GM12878 (cell line): ENCODE data around the gene KCNG1. TPM values are rescaled to one million over a fixed set of nuclear protein-coding genes. Genes with fewer than 3 reads are reported as not detected.

ENCODE experiments used
- ATAC-seq: fragments of 200-7000 bp; cut with Tn5 transposase; 3 replicates; pipeline ENCODE4 v1.9.1; 2020; ENCODE audit warnings: mild to moderate bottlenecking, moderate library complexity
- BruUV-seq: library from RNA; stranded (reverse); fragments of 400-500 nt; replicated peaks from 2 replicates; lab custom pipeline; 2021; lab: Mats Ljungman, UMichigan
- CTCF ChIA-PET: fragments of 300-600 bp; sonication (Branson Sonifier 250); formaldehyde crosslinking; extraction: SDS; loops from one replicate; lab custom pipeline; 2021; ENCODE audit warnings: inconsistent platforms; lab: Yijun Ruan, JAX
- POLR2A ChIA-PET: fragments of 350-600 bp; formaldehyde crosslinking; extraction: SDS; loops from one replicate; lab custom pipeline; 2021; ENCODE audit warnings: inconsistent platforms; lab: Charles Lee
- RAD21 ChIA-PET: fragments of 300-600 bp; sonication (Branson Sonifier 250); formaldehyde crosslinking; loops from one replicate; lab custom pipeline; 2023; ENCODE audit warnings: antibody characterized with exemption; ENCODE audit not compliant: unreplicated experiment; lab: Charles Lee
- SMC1A ChIA-PET: fragments of 300-600 bp; sonication (Branson Sonifier 250); formaldehyde crosslinking; loops from one replicate; lab custom pipeline; 2023; ENCODE audit not compliant: unreplicated experiment, uncharacterized antibody; lab: Charles Lee
- DNase-seq: peaks from one replicate; pipeline ENCODE4 v3.0.0-alpha.2; 2011; ENCODE audit warnings: low read depth, low spot score
- FAIRE-seq: peaks from 3 replicates; lab custom pipeline; 2011; peaks lifted over from hg19 to GRCh38; lab: Jason Lieb, UNC
- H2AFZ ChIP-seq: 2 replicates; pipeline ENCODE4 v1.6.0; 2011; ENCODE audit warnings: low read depth, low read length, control low read depth; ENCODE audit not compliant: control insufficient read depth
- H3K27ac ChIP-seq: 2 replicates; pipeline ENCODE4 v1.5.1; 2011; ENCODE audit warnings: control low read depth; ENCODE audit not compliant: control insufficient read depth, insufficient read depth
- H3K27me3 ChIP-seq, 2 experiments: replicated peaks in 1 of 2; 2 replicates each; pipeline versions ENCODE4 v1.6.0 to v1.6.1; 2011; ENCODE audit warnings: low read length in 1 of 2; ENCODE audit not compliant: control insufficient read depth in 2 of 2, insufficient read depth in 2 of 2
- H3K36me3 ChIP-seq, 2 experiments: 2 replicates each; pipeline ENCODE4 v1.5.1; 2011; ENCODE audit warnings: low read length in 1 of 2; ENCODE audit not compliant: control insufficient read depth in 2 of 2, insufficient read depth in 2 of 2
- H3K4me1 ChIP-seq: 2 replicates; pipeline ENCODE4 v1.6.1; 2011; ENCODE audit warnings: mild to moderate bottlenecking, low read length, moderate library complexity, mixed read lengths; ENCODE audit not compliant: control insufficient read depth, insufficient read depth
- H3K4me2 ChIP-seq: 2 replicates; pipeline ENCODE4 v1.6.0; 2011; ENCODE audit warnings: control low read depth; ENCODE audit not compliant: control insufficient read depth, insufficient read depth
- H3K4me3 ChIP-seq: fragments of 200-600 bp; sonication (generic); 2 replicates; pipeline ENCODE4 v1.5.1; 2016
- H3K79me2 ChIP-seq: 2 replicates; pipeline ENCODE4 v1.6.0; 2011; ENCODE audit warnings: low read length; ENCODE audit not compliant: control insufficient read depth, insufficient read depth
- H3K9ac ChIP-seq: 2 replicates; pipeline ENCODE4 v1.8.0; 2011; ENCODE audit warnings: low read length, control low read depth, mixed read lengths; ENCODE audit not compliant: control insufficient read depth, insufficient read depth
- H3K9me3 ChIP-seq: replicated peaks from 3 replicates; pipeline ENCODE4 v1.5.1; 2011; ENCODE audit warnings: mild to moderate bottlenecking, low read length; ENCODE audit not compliant: control insufficient read depth, insufficient read depth
- H4K20me1 ChIP-seq: 2 replicates; pipeline ENCODE4 v1.6.0; 2011; ENCODE audit not compliant: control insufficient read depth, insufficient read depth
- MYC ChIP-seq: IDR thresholded peaks from 2 replicates; pipeline ENCODE4 v1.6.1; 2011; ENCODE audit warnings: mild to moderate bottlenecking, low read length, moderate library complexity, inconsistent platforms; ENCODE audit not compliant: insufficient read depth, insufficient replicate concordance, insufficient read length, severe bottlenecking
- NR2C2 ChIP-seq: IDR thresholded peaks from 2 replicates; pipeline ENCODE4 v1.6.1; 2011; ENCODE audit warnings: borderline replicate concordance, low read depth; ENCODE audit not compliant: control insufficient read depth, insufficient read length
- RELA ChIP-seq: fragments of 450-650 bp; IDR thresholded peaks from 2 replicates; pipeline ENCODE4 v1.8.0; 2014; ENCODE audit warnings: borderline replicate concordance; ENCODE audit not compliant: partially characterized antibody
- WGBS: methylation state at CpG from one replicate; pipeline ENCODE4 v1.1.6; 2016; ENCODE audit warnings: low lambda C conversion rate; ENCODE audit not compliant: insufficient replicate concordance, insufficient coverage; ENCODE audit errors: missing lambda C conversion rate; 5-methylcytosine and 5-hydroxymethylcytosine counted together
- in situ Hi-C: fragments of 300-500 bp; cut with MboI; formaldehyde crosslinking; loops from 9 replicates; pipeline ENCODE4 v1.14.3; 2018; ENCODE audit warnings: mixed read lengths
- intact Hi-C: fragments of 100-400 bp; cut with micrococcal nuclease; formaldehyde crosslinking; loops from one replicate; pipeline ENCODE4 v1.14.2; 2022; ENCODE audit not compliant: unreplicated experiment
- polyA plus RNA-seq, 11 experiments: library from polyadenylated mRNA; depleted of rRNA in 4 of 11; unstranded in 6 of 11; stranded (reverse) in 5 of 11; fragments of >200 nt; fragmentation: Nextera tagmentation in 4 of 11; fragmentation: Illumina TruSeq in 1 of 11; extraction: Ambion mirVana in 4 of 11; extraction: Trizol in 1 of 11; gene quantifications; 1 replicate in 1 of 11; 2 replicates in 10 of 11; pipeline versions ENCODE4 v1.2.1 to v1.2.3, GENCODE V29; 2011 to 2016; ENCODE audit warnings: inconsistent platforms in 2 of 11, missing spikeins in 2 of 11, low read depth in 1 of 11
- total RNA-seq, 4 experiments: library from RNA; depleted of rRNA in 3 of 4; stranded (reverse); fragments of >200 nt in 3 of 4; fragmentation: Illumina TruSeq in 1 of 4; extraction: Trizol in 1 of 4; gene quantifications; 2 replicates each; pipeline versions ENCODE4 v1.2.1 to v1.2.3, GENCODE V29; 2013 to 2021
- TF ChIP-seq, protein P1 (sequence below): IDR thresholded peaks from 2 replicates; pipeline ENCODE4 v1.6.1; 2012; ENCODE audit warnings: mild to moderate bottlenecking, low read depth, low read length
- TF ChIP-seq, protein P2 (sequence below): IDR thresholded peaks from 2 replicates; pipeline ENCODE4 v1.6.1; 2012; ENCODE audit warnings: low read depth, low read length, improper control_type of control experiment
- TF ChIP-seq, protein P3 (sequence below): fragments of 450-650 bp; formaldehyde crosslinking; IDR thresholded peaks from 2 replicates; pipeline ENCODE4 v1.4.0; 2022; ENCODE audit warnings: mild to moderate bottlenecking, moderate library complexity
- TF ChIP-seq, protein P4 (sequence below): fragments of 450-650 bp; IDR thresholded peaks from 2 replicates; pipeline ENCODE4 v1.6.1; 2017; ENCODE audit warnings: antibody characterized with exemption, mild to moderate bottlenecking, moderate library complexity
- TF ChIP-seq, protein P5 (sequence below): fragments of 450-650 bp; IDR thresholded peaks from 2 replicates; pipeline ENCODE4 v1.6.1; 2016; ENCODE audit warnings: mild to moderate bottlenecking, moderate library complexity, borderline replicate concordance

KCNG1 gene
- total and polyA plus RNA-seq, 10 of the 15 experiments (the other 5 are each of a cell fraction or from before 2014, with no cell fraction given), result not detected

DNA sequence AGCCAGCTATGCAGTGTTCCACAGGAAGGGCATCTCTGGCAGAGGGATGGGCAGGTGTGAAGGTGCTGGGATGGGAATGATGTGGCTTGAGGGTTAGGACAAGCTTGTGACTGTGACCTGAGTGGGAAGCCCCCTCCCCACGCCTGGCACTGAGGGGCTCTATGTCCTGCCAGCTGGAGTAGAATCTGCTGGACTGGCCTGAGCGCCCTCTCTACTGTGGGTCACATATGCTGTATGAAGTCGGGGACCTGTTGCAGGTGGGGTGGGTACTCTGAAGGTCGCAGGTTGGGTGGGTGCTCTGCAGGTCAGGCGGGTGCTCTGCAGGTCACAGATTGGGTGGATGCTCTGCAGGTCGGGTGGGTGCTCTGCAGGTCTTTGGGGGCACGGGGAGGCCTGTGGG, 20.3 kb downstream of the KCNG1 start:
- no peaks in the 10 kb centered on the region for H3K36me3 ChIP-seq
- BruUV-seq, result no TSS peak
- RAD21 ChIA-PET, result no interaction called here
- no peak overlapping the region for H3K4me3 ChIP-seq
- ATAC-seq (no peak), DNase-seq (no peak), FAIRE-seq (no peak)
- CTCF ChIA-PET, result interaction anchor here (0.9 kb wide), 1 partner anchor 15 kb away, joined by 3 read pairs; no protein-coding TSS in a partner anchor
- SMC1A ChIA-PET, result no interaction called here
- peaks cover 0 to 4% of the 10 kb centered on the region in 2 experiments; a peak in 2 of 4 replicates for H3K27me3 ChIP-seq
- in situ Hi-C loops (no loop called here), intact Hi-C loops (no loop called here)
- no peak overlapping the region for H3K9ac ChIP-seq
- H2AFZ ChIP-seq, result no peak overlapping the region
- H4K20me1 ChIP-seq, result no peaks in the 10 kb centered on the region
- H3K4me1 ChIP-seq, result no peaks in the 10 kb centered on the region
- no peaks in the 10 kb centered on the region for H3K79me2 ChIP-seq
- WGBS, result 9% methylated on average over 7 of the region's 7 CpGs
- POLR2A ChIA-PET, result no interaction called here
- H3K27ac ChIP-seq, result no peak overlapping the region
- H3K9me3 ChIP-seq, result no peaks in the 10 kb centered on the region
- H3K4me2 ChIP-seq, result no peak overlapping the region
- TF ChIP-seq, protein P1, sequence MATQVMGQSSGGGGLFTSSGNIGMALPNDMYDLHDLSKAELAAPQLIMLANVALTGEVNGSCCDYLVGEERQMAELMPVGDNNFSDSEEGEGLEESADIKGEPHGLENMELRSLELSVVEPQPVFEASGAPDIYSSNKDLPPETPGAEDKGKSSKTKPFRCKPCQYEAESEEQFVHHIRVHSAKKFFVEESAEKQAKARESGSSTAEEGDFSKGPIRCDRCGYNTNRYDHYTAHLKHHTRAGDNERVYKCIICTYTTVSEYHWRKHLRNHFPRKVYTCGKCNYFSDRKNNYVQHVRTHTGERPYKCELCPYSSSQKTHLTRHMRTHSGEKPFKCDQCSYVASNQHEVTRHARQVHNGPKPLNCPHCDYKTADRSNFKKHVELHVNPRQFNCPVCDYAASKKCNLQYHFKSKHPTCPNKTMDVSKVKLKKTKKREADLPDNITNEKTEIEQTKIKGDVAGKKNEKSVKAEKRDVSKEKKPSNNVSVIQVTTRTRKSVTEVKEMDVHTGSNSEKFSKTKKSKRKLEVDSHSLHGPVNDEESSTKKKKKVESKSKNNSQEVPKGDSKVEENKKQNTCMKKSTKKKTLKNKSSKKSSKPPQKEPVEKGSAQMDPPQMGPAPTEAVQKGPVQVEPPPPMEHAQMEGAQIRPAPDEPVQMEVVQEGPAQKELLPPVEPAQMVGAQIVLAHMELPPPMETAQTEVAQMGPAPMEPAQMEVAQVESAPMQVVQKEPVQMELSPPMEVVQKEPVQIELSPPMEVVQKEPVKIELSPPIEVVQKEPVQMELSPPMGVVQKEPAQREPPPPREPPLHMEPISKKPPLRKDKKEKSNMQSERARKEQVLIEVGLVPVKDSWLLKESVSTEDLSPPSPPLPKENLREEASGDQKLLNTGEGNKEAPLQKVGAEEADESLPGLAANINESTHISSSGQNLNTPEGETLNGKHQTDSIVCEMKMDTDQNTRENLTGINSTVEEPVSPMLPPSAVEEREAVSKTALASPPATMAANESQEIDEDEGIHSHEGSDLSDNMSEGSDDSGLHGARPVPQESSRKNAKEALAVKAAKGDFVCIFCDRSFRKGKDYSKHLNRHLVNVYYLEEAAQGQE, result no peak
- TF ChIP-seq MYC, result no peak
- TF ChIP-seq RELA, result no peak
- TF ChIP-seq, protein P2, sequence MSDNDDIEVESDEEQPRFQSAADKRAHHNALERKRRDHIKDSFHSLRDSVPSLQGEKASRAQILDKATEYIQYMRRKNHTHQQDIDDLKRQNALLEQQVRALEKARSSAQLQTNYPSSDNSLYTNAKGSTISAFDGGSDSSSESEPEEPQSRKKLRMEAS, result no peak
- TF ChIP-seq, protein P3, sequence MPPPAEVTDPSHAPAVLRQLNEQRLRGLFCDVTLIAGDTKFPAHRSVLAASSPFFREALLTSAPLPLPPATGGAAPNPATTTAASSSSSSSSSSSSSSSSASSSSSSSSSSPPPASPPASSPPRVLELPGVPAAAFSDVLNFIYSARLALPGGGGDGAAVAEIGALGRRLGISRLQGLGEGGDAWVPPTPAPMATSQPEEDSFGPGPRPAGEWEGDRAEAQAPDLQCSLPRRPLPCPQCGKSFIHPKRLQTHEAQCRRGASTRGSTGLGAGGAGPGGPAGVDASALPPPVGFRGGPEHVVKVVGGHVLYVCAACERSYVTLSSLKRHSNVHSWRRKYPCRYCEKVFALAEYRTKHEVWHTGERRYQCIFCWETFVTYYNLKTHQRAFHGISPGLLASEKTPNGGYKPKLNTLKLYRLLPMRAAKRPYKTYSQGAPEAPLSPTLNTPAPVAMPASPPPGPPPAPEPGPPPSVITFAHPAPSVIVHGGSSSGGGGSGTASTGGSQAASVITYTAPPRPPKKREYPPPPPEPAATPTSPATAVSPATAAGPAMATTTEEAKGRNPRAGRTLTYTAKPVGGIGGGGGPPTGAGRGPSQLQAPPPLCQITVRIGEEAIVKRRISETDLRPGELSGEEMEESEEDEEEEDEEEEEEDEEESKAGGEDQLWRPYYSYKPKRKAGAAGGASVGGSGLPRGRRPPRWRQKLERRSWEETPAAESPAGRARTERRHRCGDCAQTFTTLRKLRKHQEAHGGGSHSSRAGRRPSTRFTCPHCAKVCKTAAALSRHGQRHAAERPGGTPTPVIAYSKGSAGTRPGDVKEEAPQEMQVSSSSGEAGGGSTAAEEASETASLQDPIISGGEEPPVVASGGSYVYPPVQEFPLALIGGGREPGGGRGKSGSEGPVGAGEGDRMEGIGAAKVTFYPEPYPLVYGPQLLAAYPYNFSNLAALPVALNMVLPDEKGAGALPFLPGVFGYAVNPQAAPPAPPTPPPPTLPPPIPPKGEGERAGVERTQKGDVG (CRISPR knock-in tag), result no peak
- TF ChIP-seq, protein P4, sequence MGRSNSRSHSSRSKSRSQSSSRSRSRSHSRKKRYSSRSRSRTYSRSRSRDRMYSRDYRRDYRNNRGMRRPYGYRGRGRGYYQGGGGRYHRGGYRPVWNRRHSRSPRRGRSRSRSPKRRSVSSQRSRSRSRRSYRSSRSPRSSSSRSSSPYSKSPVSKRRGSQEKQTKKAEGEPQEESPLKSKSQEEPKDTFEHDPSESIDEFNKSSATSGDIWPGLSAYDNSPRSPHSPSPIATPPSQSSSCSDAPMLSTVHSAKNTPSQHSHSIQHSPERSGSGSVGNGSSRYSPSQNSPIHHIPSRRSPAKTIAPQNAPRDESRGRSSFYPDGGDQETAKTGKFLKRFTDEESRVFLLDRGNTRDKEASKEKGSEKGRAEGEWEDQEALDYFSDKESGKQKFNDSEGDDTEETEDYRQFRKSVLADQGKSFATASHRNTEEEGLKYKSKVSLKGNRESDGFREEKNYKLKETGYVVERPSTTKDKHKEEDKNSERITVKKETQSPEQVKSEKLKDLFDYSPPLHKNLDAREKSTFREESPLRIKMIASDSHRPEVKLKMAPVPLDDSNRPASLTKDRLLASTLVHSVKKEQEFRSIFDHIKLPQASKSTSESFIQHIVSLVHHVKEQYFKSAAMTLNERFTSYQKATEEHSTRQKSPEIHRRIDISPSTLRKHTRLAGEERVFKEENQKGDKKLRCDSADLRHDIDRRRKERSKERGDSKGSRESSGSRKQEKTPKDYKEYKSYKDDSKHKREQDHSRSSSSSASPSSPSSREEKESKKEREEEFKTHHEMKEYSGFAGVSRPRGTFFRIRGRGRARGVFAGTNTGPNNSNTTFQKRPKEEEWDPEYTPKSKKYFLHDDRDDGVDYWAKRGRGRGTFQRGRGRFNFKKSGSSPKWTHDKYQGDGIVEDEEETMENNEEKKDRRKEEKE, result no peak
- TF ChIP-seq, protein P5, sequence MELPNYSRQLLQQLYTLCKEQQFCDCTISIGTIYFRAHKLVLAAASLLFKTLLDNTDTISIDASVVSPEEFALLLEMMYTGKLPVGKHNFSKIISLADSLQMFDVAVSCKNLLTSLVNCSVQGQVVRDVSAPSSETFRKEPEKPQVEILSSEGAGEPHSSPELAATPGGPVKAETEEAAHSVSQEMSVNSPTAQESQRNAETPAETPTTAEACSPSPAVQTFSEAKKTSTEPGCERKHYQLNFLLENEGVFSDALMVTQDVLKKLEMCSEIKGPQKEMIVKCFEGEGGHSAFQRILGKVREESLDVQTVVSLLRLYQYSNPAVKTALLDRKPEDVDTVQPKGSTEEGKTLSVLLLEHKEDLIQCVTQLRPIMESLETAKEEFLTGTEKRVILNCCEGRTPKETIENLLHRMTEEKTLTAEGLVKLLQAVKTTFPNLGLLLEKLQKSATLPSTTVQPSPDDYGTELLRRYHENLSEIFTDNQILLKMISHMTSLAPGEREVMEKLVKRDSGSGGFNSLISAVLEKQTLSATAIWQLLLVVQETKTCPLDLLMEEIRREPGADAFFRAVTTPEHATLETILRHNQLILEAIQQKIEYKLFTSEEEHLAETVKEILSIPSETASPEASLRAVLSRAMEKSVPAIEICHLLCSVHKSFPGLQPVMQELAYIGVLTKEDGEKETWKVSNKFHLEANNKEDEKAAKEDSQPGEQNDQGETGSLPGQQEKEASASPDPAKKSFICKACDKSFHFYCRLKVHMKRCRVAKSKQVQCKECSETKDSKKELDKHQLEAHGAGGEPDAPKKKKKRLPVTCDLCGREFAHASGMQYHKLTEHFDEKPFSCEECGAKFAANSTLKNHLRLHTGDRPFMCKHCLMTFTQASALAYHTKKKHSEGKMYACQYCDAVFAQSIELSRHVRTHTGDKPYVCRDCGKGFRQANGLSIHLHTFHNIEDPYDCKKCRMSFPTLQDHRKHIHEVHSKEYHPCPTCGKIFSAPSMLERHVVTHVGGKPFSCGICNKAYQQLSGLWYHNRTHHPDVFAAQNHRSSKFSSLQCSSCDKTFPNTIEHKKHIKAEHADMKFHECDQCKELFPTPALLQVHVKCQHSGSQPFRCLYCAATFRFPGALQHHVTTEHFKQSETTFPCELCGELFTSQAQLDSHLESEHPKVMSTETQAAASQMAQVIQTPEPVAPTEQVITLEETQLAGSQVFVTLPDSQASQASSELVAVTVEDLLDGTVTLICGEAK, result no peak
- no peak for TF ChIP-seq NR2C2
